Muscle of arm (tissue), 12 donors: ENCODE measurements around the gene PARD6G. TPM values are rescaled to one million over a fixed set of nuclear protein-coding genes. Genes with fewer than 3 reads are reported as not detected.

Source experiments
- DNase-seq: peaks from one replicate; pipeline ENCODE4 v3.0.0-alpha.2; 2013
- polyA plus RNA-seq, 12 donors: library from polyadenylated mRNA; unstranded; fragments of 120-200 nt; gene quantifications; one replicate each; pipeline ENCODE4 v1.2.1, GENCODE V29; 2013; ENCODE audit not compliant: insufficient read length in 12 of 12

Gene PARD6G
- polyA plus RNA-seq, 12 donors: 4.0 to 15.9 (median 6.5) TPM; not detected in 2

DNA sequence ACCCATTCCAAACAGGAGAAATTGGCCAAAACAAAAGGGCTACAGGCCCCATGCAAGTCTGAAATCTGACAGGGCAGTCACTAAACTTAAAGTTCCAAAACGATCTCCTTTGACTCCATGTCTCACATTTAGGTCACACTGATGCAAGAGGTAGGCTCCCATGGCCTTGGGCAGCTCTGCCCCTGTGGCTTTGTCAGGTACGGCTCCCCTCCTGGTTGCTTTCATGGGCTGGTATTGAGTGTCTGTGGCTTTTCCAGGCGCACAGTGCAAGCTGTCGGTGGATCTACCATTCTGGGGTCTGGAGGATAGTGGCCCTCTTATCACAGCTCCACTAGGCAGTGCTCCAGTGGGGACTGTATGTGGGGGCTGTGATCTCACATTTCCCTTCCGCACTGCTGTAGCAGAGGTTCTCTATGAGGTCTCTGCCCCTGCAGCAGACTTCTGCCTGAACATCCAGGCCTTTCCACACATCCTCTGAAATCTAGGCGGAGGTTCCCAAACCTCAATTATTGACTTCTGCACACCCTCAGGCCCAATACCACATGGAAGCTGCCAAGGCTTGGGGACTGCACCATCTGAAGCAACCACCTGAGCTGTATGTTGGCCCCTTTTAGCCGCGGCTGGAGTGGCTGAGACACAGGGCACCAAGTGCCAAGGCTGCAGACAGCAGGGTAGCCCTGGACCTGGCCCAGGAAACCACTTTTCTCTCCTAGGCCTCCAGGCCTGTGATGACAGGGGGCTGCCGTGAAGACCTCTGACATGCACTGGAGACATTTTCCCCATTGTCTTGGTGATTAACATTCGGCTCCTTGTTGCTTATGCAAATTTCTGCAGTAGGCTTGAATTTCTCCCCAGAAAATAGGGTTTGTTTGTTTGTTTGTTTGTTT, 28.7 kb downstream of the PARD6G start:
- no peak for DNase-seq

- DNase-seq: no peak
These were observed 34.1 kb downstream of the PARD6G start for GRCh38 chr18:80213182-80213581.

DNA sequence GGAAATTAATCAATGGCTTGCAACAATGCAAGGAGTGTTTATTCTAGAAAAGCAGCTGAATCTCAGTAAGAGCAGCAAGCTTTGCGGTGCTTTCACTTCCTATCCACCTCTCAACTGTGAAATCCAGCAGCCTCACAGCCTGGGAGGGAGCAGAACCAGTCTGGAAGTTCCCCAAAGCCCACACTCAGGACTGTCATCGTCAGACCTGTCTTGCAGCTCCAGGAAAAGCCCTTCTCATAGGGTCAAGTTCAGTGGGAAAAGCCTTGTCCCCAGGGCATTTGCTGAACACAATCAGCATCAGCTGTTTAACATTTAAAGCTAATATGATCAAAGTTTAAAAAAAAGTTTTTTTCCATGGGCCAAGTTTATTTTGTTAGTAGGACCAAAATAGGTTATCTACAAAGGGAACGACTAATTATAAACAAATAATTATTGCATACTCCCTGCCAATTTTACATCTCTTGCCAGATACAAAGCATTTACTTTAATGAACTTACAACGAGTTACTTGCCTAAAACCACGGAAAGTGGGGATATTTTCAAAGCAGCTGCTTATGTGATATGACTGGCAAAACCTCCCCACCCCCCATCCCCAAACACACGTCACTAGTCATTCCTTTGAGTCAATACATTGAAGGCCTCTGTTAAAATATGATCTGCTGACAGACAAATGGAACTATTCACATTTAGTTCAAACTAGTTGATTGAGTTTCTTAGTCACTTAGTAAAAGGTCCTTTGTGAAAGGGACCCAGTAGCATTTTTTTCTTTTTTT, 36.8 kb downstream of the PARD6G start:
- DNase-seq: no peak

DNA sequence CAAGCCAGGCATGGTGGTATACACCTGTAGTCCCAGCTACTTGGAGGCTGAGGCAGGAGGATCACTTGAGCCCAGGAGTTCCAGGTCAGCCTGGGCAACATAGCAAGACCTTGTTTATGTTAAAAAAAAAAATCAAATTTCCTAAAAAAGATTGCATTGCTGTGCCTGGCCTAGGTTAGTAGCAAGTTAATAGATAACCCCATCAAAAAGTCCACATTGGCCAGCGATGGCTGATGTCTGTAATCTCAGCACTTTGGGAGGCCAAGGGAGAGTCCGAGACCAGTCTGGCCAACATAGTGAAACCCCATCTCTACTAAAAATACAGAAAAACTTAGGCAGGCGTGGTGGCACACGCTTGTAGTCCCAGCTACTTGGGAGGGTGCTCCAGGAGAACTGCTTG, 38.7 kb downstream of the PARD6G start:
- no peak for DNase-seq

DNA sequence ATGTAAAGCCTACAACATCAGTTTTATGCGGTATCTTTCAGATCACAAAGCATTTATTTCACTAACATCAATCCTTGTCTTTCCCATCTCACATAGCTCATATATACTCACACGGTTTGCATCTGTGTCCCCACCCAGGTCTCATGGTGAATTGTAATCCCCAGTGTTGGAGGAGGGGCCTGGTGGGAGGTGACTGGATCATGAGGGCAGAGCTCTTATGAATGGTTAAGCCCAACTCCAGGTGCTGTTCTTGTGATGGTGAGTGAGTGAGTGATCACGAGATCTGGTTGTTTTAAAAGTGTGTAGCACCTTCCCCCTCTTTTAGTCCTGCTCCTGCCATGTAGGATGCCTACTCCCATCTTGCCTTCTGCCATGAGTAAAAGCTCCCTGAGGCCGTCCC, 42.0 kb downstream of the PARD6G start:
- no peak for DNase-seq

DNA sequence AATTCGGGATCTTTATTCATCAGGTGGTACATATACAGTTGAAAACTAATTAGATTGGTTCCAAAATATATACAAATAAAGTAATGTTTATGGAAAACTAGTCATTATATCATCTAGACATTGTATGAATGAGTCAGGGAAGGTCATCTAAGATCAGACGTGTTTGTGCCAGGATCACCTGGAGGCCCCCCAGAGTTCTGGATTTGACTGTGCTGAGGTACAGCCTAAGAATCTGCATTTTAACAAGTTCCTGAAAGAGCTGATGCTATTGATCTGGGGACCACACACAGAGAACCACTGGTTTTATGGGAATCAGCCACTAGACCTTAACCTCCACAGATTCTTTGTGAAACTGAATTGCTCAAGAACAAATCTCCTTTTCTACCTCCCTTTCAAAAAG, 43.2 kb downstream of the PARD6G start:
- no peak for DNase-seq

- no peak for DNase-seq
These were observed 44.1 kb downstream of the PARD6G start for GRCh38 chr18:80203249-80203648.

DNA sequence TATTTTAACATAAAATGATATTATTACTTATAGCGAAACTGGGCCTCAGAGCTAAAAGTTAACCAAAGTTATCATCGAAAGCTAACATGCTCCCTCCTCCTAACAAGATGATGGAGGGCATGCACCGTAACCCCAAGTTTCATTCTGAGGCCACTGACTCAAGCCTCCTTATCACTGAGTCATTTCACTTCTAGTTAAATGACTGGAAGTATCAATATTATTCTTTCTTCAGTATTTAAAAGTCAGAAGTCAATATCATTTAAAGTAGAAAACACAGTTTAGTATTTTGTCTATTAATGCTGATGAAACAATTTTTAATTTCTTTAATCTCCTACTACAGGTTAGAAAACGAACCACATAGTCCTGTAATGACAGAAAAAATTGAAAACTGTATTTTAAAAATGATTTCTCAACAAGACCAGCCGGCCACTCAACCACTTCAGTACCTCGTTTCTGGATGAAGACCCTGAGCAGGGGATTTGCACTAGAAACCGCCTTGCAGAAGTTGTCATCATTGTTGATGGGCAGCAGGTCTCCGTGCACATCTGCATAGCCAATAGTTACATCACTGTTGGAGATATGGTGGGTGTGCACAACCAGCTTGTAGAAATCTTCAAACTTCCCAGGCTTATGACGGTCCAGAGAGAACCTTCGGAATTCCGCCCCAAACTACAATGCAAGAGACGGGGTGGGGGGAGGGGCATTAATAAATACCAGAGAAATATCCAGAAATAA, 44.9 kb downstream of the PARD6G start:
- DNase-seq: no peak

GRCh38 chr18:80201739-80202138, 45.6 kb downstream of the PARD6G start:
- no peak for DNase-seq

DNA sequence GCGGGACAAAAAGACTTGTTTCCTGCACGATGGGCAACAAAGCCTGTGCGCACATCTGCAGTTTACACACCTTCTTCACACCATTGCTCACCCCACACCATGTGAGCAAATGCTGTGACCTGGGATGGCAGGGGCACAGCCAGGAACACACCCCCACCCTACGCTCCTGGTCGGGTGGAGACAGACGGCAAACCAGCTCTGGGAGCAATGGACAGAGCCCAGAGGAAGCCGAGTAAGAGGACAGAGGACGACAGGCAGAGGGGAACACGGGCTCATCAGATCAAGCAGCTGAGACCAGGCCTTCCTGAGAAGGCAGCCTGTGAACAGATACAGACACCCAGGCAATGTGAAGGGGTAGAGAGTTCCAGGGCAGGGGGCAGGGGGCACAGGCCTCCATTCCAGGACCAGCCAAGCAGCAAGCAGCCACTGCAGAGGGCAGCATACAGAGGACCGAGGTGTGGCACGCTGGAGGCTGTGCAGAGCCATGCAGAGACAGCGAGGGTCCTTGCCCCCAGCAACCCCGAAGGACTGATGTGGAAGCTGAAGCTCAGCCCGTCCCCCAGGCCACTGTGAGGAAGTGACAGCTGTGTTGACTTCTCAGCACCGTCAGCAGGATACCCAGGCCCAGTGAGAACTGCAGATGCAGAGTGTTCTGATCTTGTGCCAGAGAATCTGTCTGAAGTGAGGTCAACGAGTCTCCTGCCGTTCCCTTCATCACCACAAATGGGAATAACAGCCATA, 46.2 kb downstream of the PARD6G start:
- no peak for DNase-seq

DNA sequence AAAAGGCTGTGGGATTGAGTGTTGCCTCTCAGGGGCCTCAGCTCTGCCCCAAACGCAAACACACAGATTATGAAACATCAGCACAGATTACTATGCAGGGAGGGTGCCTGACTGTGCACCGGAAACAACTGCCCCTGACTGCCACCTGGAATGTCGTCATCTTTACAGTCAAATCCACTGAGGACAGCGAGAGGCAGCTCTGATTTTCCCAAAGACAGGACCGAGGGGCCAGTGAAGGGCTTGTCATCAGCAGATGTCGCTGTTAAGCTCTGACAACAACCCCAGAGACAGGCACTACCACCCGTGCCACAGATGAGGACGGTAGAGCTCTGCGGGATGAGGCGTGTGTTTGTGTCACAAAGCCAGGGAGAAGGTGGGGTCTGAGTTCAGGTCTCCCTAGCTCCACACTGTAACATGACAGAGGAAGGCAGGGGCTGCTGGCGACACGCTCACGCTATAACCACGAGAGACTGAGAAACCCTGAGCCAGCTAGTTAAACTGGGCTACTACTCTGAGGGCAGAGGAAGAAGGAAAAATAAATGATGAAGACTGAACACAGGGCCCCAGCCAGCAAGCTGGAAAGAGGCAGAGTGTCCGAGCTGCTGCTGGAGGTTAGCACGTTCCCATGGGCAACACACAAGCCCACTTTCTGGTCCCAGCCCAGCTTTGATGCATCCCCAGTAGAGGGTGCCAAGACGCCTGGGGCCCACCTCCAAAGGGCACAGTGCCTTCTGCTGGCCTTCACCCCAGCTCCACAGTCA, 47.0 kb downstream of the PARD6G start:
- no peak for DNase-seq

DNA sequence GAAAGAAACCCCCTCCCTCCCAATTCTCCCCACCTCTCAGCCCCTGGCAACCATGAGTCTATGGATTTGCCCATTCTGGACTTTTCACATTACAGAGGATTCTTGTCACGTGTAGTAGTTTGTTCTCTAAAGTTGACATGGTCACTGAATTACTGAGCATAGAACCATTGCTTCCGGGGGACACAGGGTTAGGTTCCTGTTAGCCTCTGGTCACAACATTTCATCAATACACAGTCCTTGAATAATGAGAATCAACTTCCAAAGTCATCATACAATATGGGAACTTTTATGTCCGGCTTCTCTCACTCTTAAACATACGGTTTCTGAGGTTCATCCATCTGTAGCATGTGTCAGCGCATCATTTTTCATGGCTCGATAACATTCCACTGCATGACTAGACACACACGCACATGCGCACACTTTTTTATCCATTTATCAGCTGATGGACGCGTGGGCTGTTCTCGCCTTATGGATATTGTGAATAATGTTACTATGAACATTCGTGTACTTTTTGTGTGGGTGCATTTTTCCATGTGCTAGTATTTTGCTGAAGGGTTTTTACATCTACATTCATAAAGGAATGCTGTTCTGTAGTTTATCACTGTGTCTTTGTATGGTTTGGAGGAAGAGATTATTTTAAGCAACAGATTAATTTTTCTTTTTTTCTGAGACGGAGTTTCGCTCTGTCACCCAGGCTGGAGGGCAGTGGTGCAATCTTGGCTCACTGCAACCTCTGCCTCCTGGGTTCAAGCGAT, 48.1 kb downstream of the PARD6G start:
- DNase-seq: no peak

- no peak for DNase-seq
These were observed 48.9 kb downstream of the PARD6G start for GRCh38 chr18:80198391-80198790.

DNA sequence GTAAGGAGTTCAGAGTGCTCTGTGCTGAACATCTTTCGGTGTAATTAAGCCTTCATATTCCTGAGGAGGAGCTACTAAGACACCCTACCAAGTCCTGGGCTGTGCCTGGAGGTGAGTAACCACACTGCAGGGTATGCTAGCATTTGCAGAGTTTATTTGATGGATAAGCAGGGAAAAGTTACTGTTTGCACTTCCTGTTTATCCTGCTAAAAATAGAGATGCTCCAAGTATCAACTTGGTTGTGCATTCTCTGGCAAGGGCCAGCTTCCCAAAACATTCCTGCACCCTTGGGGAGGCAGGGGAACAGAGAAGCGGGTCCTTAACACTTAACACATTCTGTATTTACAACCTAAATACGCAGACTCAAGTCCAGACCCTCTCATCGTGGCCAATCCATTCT, 49.8 kb downstream of the PARD6G start:
- no peak for DNase-seq

- no peak for DNase-seq
These were observed 50.6 kb downstream of the PARD6G start for GRCh38 chr18:80196528-80197320.

GRCh38 chr18:80194874-80195570, 52.3 kb downstream of the PARD6G start:
- no peak for DNase-seq

GRCh38 chr18:80193701-80194100, 53.6 kb downstream of the PARD6G start:
- no peak for DNase-seq

- DNase-seq: no peak
These were observed 54.5 kb downstream of the PARD6G start for GRCh38 chr18:80192653-80193385.
